HCT116 (cell line): ENCODE data around the gene NFIA. TPM values are rescaled to one million over a fixed set of nuclear protein-coding genes. Genes with fewer than 3 reads are reported as not detected.

ENCODE experiments used
- ATAC-seq: fragments of 200-7000 bp; cut with Tn5 transposase; 2 replicates; pipeline ENCODE4 v1.9.1; 2020; ENCODE audit warnings: mild to moderate bottlenecking, moderate library complexity
- BruUV-seq: library from RNA; stranded (reverse); fragments of 400-500 nt; replicated peaks from 2 replicates; lab custom pipeline; 2021; lab: Mats Ljungman, UMichigan
- CTCF ChIA-PET: fragments of 300-600 bp; sonication (Branson Sonifier 250); formaldehyde crosslinking; loops from one replicate; lab custom pipeline; 2021; ENCODE audit warnings: antibody characterized with exemption; lab: Charles Lee
- POLR2A ChIA-PET: fragments of 300-600, 350-600 bp; sonication (Branson Sonifier 250); formaldehyde crosslinking; loops from one replicate; lab custom pipeline; 2021; ENCODE audit warnings: antibody characterized with exemption; lab: Charles Lee
- RAD21 ChIA-PET, 2 experiments: fragments of 300-600 bp; sonication (Branson Sonifier 250); formaldehyde crosslinking; loops; one replicate each; lab custom pipeline; 2023; ENCODE audit warnings: low total read pairs in 2 of 2; ENCODE audit not compliant: uncharacterized antibody in 2 of 2, unreplicated experiment in 2 of 2, low non-redundant PET in 1 of 2; lab: Charles Lee
- DNase-seq: peaks from one replicate; pipeline ENCODE4 v3.0.0-alpha.2; 2010; ENCODE audit warnings: low read depth, low spot score
- H2AFZ ChIP-seq: fragments of 200-600 bp; shearing (Covaris generic), sonication (generic); 2 replicates; pipeline ENCODE4 v1.6.1; 2017; ENCODE audit warnings: low read depth, mixed run types, mixed read lengths, antibody characterized with exemption, low read length; ENCODE audit not compliant: poor library complexity, severe bottlenecking
- H3K27ac ChIP-seq: 2 replicates; pipeline ENCODE4 v1.5.1; 2012; ENCODE audit warnings: low read depth, low read length
- H3K27me3 ChIP-seq: fragments of 200-600 bp; sonication (generic); 2 replicates; pipeline ENCODE4 v1.6.1; 2016; ENCODE audit warnings: mixed run types, low read length, mixed read lengths; ENCODE audit not compliant: insufficient read depth
- H3K36me3 ChIP-seq, 2 experiments: fragments of 200-500 bp in 1 of 2; fragments of 200-600 bp in 1 of 2; sonication (Bioruptor generic) in 1 of 2; sonication (generic) in 1 of 2; 2 replicates each; pipeline versions ENCODE4 v1.5.1 to v1.6.1; 2014 to 2016; ENCODE audit warnings: low read length in 2 of 2, inconsistent platforms in 1 of 2, mixed read lengths in 1 of 2, mixed run types in 1 of 2; ENCODE audit not compliant: insufficient read depth in 2 of 2, control insufficient read depth in 1 of 2
- H3K4me1 ChIP-seq, 2 experiments: fragments of 200-600 bp in 1 of 2; sonication (generic) in 1 of 2; 2 replicates each; pipeline versions ENCODE4 v1.5.1 to v1.6.1; 2012 to 2017; ENCODE audit warnings: low read length in 2 of 2, inconsistent platforms in 1 of 2, mild to moderate bottlenecking in 1 of 2, mixed read lengths in 1 of 2, mixed run types in 1 of 2, moderate library complexity in 1 of 2; ENCODE audit not compliant: insufficient read depth in 2 of 2, control insufficient read depth in 1 of 2
- H3K4me2 ChIP-seq: fragments of 200-600 bp; sonication (generic); 2 replicates; pipeline ENCODE4 v1.6.1; 2017; ENCODE audit warnings: mixed run types, low read length, mixed read lengths
- H3K4me3 ChIP-seq, 2 experiments: fragments of 200-600 bp in 1 of 2; sonication (generic) in 1 of 2; replicated peaks in 1 of 2; 2 replicates each; pipeline ENCODE4 v1.5.1; 2011 to 2016; ENCODE audit warnings: low read length in 2 of 2, control low read depth in 1 of 2, low read depth in 1 of 2, mild to moderate bottlenecking in 1 of 2, mixed read lengths in 1 of 2, mixed run types in 1 of 2
- H3K79me2 ChIP-seq: fragments of 200-600 bp; sonication (generic); 2 replicates; pipeline ENCODE4 v1.6.1; 2017; ENCODE audit warnings: mild to moderate bottlenecking, mixed run types, low read length, moderate library complexity, mixed read lengths; ENCODE audit not compliant: insufficient read depth
- H3K9ac ChIP-seq: fragments of 200-600 bp; sonication (generic); 2 replicates; pipeline ENCODE4 v1.6.1; 2016; ENCODE audit warnings: low read length, mixed read lengths
- H3K9me2 ChIP-seq: fragments of 200-600 bp; sonication (generic), shearing (Covaris generic); 2 replicates; pipeline ENCODE4 v1.6.1; 2017; ENCODE audit warnings: mixed run types, mild to moderate bottlenecking, moderate library complexity; ENCODE audit not compliant: insufficient read depth
- H3K9me3 ChIP-seq, 2 experiments: fragments of 200-500 bp in 1 of 2; fragments of 200-600 bp in 1 of 2; sonication (Bioruptor generic) in 1 of 2; sonication (generic) in 1 of 2; 2 replicates each; pipeline ENCODE4 v1.6.1; 2014 to 2017; ENCODE audit warnings: low read length in 2 of 2, mixed read lengths in 2 of 2, inconsistent platforms in 1 of 2, low read depth in 1 of 2, mild to moderate bottlenecking in 1 of 2, mixed run types in 1 of 2, moderate library complexity in 1 of 2; ENCODE audit not compliant: control insufficient read depth in 1 of 2, insufficient read depth in 1 of 2
- H4K20me1 ChIP-seq: fragments of 200-600 bp; sonication (generic), shearing (Covaris generic); 2 replicates; pipeline ENCODE4 v1.6.1; 2017; ENCODE audit warnings: mixed run types, mild to moderate bottlenecking, moderate library complexity; ENCODE audit not compliant: insufficient read depth
- EZH2 ChIP-seq: fragments of 200-600 bp; sonication (generic); IDR thresholded peaks from 2 replicates; pipeline ENCODE4 v1.6.1; 2017; ENCODE audit warnings: antibody characterized with exemption, mixed run types
- FOSL1 ChIP-seq: IDR thresholded peaks from 2 replicates; pipeline ENCODE4 v1.6.1; 2012; ENCODE audit warnings: low read depth
- JUND ChIP-seq: IDR thresholded peaks from 2 replicates; pipeline ENCODE4 v1.6.1; 2012
- MAX ChIP-seq: IDR thresholded peaks from 2 replicates; pipeline ENCODE4 v1.6.1; 2012
- POLR2A ChIP-seq: IDR thresholded peaks from 2 replicates; pipeline ENCODE4 v1.7.0; 2011; ENCODE audit warnings: borderline replicate concordance; ENCODE audit not compliant: insufficient read depth, insufficient read length; ENCODE audit errors: extremely low read depth
- RAD21 ChIP-seq: IDR thresholded peaks from 2 replicates; pipeline ENCODE4 v1.6.1; 2012; ENCODE audit warnings: low read depth, mild to moderate bottlenecking
- SRF ChIP-seq: IDR thresholded peaks from 2 replicates; pipeline ENCODE4 v1.6.1; 2012; ENCODE audit warnings: low read depth
- YY1 ChIP-seq: IDR thresholded peaks from 2 replicates; pipeline ENCODE4 v1.6.1; 2011; ENCODE audit warnings: low read length, low read depth, moderate library complexity, mild to moderate bottlenecking; ENCODE audit not compliant: insufficient replicate concordance; ENCODE audit errors: extremely low read depth
- ZFX ChIP-seq: fragments of 450-650 bp; IDR thresholded peaks from 2 replicates; pipeline ENCODE4 v1.6.1; 2017
- intact Hi-C: fragments of 100-400 bp; cut with micrococcal nuclease; formaldehyde crosslinking; loops from 2 replicates; pipeline ENCODE4 v1.10.0; 2022
- total RNA-seq: library from RNA; stranded (reverse); gene quantifications from one replicate; pipeline ENCODE4 v1.2.1, GENCODE V29; 2021; ENCODE audit not compliant: unreplicated experiment
- TF ChIP-seq, protein P1 (sequence below): IDR thresholded peaks from 2 replicates; pipeline ENCODE4 v1.6.1; 2012
- TF ChIP-seq, protein P2 (sequence below): IDR thresholded peaks from 2 replicates; pipeline ENCODE4 v1.6.1; 2011; ENCODE audit warnings: mild to moderate bottlenecking, low read length, moderate library complexity; ENCODE audit not compliant: insufficient replicate concordance; ENCODE audit errors: extremely low read depth

The NFIA gene
- total RNA-seq, 1 experiment from 2014 or later, result 17.2 TPM

- Histone ChIP-seq H3K9ac (no peak overlapping the region), H2AFZ (no peak overlapping the region), H3K36me3 (no peaks in the 10 kb centered on the region), H3K27me3 (no peaks in the 10 kb centered on the region), H3K4me3 (no peak overlapping the region), H3K4me2 (no peak overlapping the region), H3K79me2 (no peaks in the 10 kb centered on the region), H3K9me3 (no peaks in the 10 kb centered on the region), H4K20me1 (no peaks in the 10 kb centered on the region), H3K9me2 (no peaks in the 10 kb centered on the region), H3K4me1 (no peaks in the 10 kb centered on the region), H3K27ac (no peak overlapping the region)
- TF ChIP-seq JUND, result no peak
- TF ChIP-seq ZFX, result no peak
- no peak for TF ChIP-seq RAD21
- no peak for TF ChIP-seq EZH2
- TF ChIP-seq MAX, result no peak
- TF ChIP-seq, protein P1, sequence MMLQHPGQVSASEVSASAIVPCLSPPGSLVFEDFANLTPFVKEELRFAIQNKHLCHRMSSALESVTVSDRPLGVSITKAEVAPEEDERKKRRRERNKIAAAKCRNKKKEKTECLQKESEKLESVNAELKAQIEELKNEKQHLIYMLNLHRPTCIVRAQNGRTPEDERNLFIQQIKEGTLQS, result no peak
- TF ChIP-seq, protein P2, sequence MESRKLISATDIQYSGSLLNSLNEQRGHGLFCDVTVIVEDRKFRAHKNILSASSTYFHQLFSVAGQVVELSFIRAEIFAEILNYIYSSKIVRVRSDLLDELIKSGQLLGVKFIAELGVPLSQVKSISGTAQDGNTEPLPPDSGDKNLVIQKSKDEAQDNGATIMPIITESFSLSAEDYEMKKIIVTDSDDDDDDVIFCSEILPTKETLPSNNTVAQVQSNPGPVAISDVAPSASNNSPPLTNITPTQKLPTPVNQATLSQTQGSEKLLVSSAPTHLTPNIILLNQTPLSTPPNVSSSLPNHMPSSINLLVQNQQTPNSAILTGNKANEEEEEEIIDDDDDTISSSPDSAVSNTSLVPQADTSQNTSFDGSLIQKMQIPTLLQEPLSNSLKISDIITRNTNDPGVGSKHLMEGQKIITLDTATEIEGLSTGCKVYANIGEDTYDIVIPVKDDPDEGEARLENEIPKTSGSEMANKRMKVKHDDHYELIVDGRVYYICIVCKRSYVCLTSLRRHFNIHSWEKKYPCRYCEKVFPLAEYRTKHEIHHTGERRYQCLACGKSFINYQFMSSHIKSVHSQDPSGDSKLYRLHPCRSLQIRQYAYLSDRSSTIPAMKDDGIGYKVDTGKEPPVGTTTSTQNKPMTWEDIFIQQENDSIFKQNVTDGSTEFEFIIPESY, result no peak
- no peak for TF ChIP-seq SRF
- no peak for TF ChIP-seq YY1
- no peak for TF ChIP-seq POLR2A
- no peak for TF ChIP-seq FOSL1
- ATAC-seq (no peak), DNase-seq (no peak)
- BruUV-seq, result no TSS peak
- ChIA-PET CTCF (no interaction called here), RAD21 (no interaction called here), POLR2A (no interaction called here)
- intact Hi-C loops, result no loop called here
Measured at GRCh38 chr1:61254634-61255357, 172.4 kb downstream of the NFIA start.
